Ovary (tissue), 9 donors: ENCODE data around the gene P2RY2. TPM values are rescaled to one million over a fixed set of nuclear protein-coding genes. Genes with fewer than 3 reads are reported as not detected.

Experiments used
- DNase-seq, 5 donors: peaks; one replicate each; pipeline ENCODE4 v3.0.0-alpha.2; 2019 to 2020
- H3K27ac ChIP-seq, 2 donors: fragments of 200-600 bp; one replicate each; pipeline versions ENCODE4 v1.5.1 to v1.8.0; 2019 to 2022
- H3K27me3 ChIP-seq: fragments of 200-600 bp; one replicate; pipeline ENCODE4 v1.8.0; 2022
- H3K36me3 ChIP-seq: fragments of 200-600 bp; sonication (generic); one replicate; pipeline ENCODE4 v1.5.1; 2019
- H3K4me1 ChIP-seq: one replicate; pipeline ENCODE4 v1.8.1; 2013; ENCODE audit warnings: mild to moderate bottlenecking, moderate library complexity; ENCODE audit not compliant: insufficient read depth
- H3K4me3 ChIP-seq: fragments of 200-600 bp; sonication (generic); one replicate; pipeline ENCODE4 v1.5.1; 2017
- H3K9me3 ChIP-seq, 2 donors: fragments of 200-600 bp in 1 of 2; sonication (generic) in 1 of 2; one replicate each; pipeline versions ENCODE4 v1.5.1 to v1.8.1; 2013 to 2019; ENCODE audit warnings: mild to moderate bottlenecking in 1 of 2, moderate library complexity in 1 of 2
- CTCF ChIP-seq, 3 donors: fragments of 450-650 bp in 2 of 3; fragments of 200-600 bp in 1 of 3; IDR thresholded peaks; one replicate each; pipeline versions ENCODE4 v1.5.1 to v1.8.0; 2016 to 2022; ENCODE audit warnings: antibody characterized with exemption in 3 of 3, mild to moderate bottlenecking in 1 of 3
- EP300 ChIP-seq: sonication (generic); formaldehyde crosslinking; IDR thresholded peaks from one replicate; pipeline ENCODE4 v1.6.1; 2017; ENCODE audit warnings: antibody characterized with exemption
- POLR2A ChIP-seq: fragments of 450-650 bp; IDR thresholded peaks from one replicate; pipeline ENCODE4 v1.6.1; 2017; ENCODE audit warnings: antibody characterized with exemption, mild to moderate bottlenecking, moderate library complexity
- WGBS, 3 donors: extraction: QIAGEN DNeasy Blood & Tissue Kit in 1 of 3; methylation state at CpG; one replicate each; pipeline versions ENCODE4 v1.1.5 to v1.1.7; 2013 to 2017; 5-methylcytosine and 5-hydroxymethylcytosine counted together
- intact Hi-C, 4 donors: fragments of 100-400 bp; cut with DNase I; formaldehyde crosslinking; loops; one replicate each; pipeline versions ENCODE4 v1.11.0 to v1.15.1; 2022 to 2023
- polyA plus RNA-seq, 2 donors: library from polyadenylated mRNA; stranded (reverse); fragments of 200-250 nt in 1 of 2; fragments of 350-450 nt in 1 of 2; fragmentation: Illumina TruSeq in 1 of 2; extraction: RNeasy Lipid Tissue Mini Kit (QIAGEN cat#74804) in 1 of 2; gene quantifications; one replicate each; pipeline ENCODE4 v1.2.3, GENCODE V29; 2013 to 2014
- total RNA-seq, 7 donors: library from RNA; depleted of rRNA in 2 of 7; stranded (reverse); fragments of >200 nt in 2 of 7; fragmentation: NEBNext Ultra II Directional in 3 of 7; extraction: Animal tissue kit (Norgen Biotek cat#: 25700) in 3 of 7; gene quantifications; one replicate each; pipeline versions ENCODE4 v1.1.0 to v1.2.4, GENCODE V29; 2016 to 2023
- donor health status: DM: no; HTN: no; CAD: no; lungs with moderate emphysema.
- donor health status: DM: no; HTN: no; CAD: no.
- donor health status: Bipolar disorder and iron deficiency.
- donor health status: DM: yes; HTN: yes; CAD: no.
- donor health status: DM: no; HTN: no; CAD: no.
- donor health status: DM: yes; HTN: yes; CAD: no.

P2RY2 gene
- total and polyA plus RNA-seq, 9 donors = 0.44 to 1.6 (median 1.0) TPM

- Histone ChIP-seq H3K27me3 (no peaks in the 10 kb centered on the region), H3K9me3 (no peaks in the 10 kb centered on the region), H3K4me3 (no peak overlapping the region), H3K36me3 (no peaks in the 10 kb centered on the region), H3K4me1 (no peaks in the 10 kb centered on the region), H3K27ac (no peak overlapping the region)
- WGBS, 3 donors = 86 to 91% (median 90%) methylated on average over 7 to 8 of the region's 8 CpGs
- intact Hi-C loops = no loop called here
- peak in 1 of 5 donors; percentile 23 for DNase-seq
- TF ChIP-seq POLR2A (no peak), EP300 (no peak), CTCF (IDR thresholded peaks at IDR 0.05) (no peak)
Measured at GRCh38 chr11:73204711-73205121, 13.4 kb upstream of the P2RY2 start.

DNA sequence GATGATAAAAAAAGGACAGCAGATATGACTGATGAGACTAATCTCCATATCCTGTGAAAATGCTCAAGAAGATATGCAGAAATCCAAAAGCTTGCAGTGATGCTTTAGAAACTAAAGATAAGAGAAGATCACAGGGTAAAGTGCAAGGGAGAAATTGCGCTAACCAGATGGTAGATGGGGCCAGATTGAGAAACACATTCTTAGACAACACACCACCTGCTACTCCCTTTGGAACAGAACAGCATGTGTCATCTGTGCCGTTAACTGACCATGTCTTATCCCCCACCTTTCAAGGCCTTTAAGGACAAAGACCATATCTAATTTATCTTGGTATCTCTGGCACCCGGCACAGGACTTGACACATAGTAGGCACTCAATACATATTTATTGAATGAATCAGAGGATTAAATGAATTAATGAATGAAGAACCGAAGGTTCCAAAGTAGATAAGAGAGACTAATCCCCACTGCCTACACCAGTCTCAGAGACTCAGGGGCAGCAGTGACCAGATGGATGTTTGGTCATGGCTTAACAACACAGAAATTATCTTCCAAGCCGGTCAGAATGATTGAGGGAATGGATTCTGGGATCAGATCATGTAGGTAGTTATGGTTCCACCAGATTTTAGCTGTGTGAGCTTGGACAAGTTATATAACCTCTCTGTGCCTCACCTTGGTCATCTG is 12.3 kb upstream of the P2RY2 start:
- intact Hi-C loops = no loop called here
- H3K9me3 ChIP-seq = no peaks in the 10 kb centered on the region

GRCh38 chr11:73206801-73207200 is 11.3 kb upstream of the P2RY2 start:
- no peaks in the 10 kb centered on the region for H3K27me3 ChIP-seq
- H3K9me3 ChIP-seq = no peaks in the 10 kb centered on the region
- no peak for DNase-seq
- no peak for TF ChIP-seq CTCF (IDR thresholded peaks at IDR 0.05)
- TF ChIP-seq POLR2A = no peak
- TF ChIP-seq EP300 = no peak
- 66 to 74% (median 68%) methylated on average over 2 of the region's 2 CpGs for WGBS, 3 donors
- H3K27ac ChIP-seq = no peak overlapping the region
- no peaks in the 10 kb centered on the region for H3K4me1 ChIP-seq
- no peaks in the 10 kb centered on the region for H3K36me3 ChIP-seq
- no peak overlapping the region for H3K4me3 ChIP-seq
- intact Hi-C loops = no loop called here

More for the DNA sequence above, 12.3 kb upstream of the P2RY2 start:
- 81 to 88% (median 84%) methylated on average over 5 of the region's 5 CpGs for WGBS, 3 donors
- DNase-seq = peak in 1 of 5 donors; percentile 5
- H3K4me1 ChIP-seq = no peaks in the 10 kb centered on the region
- H3K27ac ChIP-seq = no peak overlapping the region
- H3K27me3 ChIP-seq = no peaks in the 10 kb centered on the region
- no peaks in the 10 kb centered on the region for H3K36me3 ChIP-seq
- TF ChIP-seq CTCF (IDR thresholded peaks at IDR 0.05) (no peak), EP300 (no peak)
- H3K4me3 ChIP-seq = no peak overlapping the region

DNA sequence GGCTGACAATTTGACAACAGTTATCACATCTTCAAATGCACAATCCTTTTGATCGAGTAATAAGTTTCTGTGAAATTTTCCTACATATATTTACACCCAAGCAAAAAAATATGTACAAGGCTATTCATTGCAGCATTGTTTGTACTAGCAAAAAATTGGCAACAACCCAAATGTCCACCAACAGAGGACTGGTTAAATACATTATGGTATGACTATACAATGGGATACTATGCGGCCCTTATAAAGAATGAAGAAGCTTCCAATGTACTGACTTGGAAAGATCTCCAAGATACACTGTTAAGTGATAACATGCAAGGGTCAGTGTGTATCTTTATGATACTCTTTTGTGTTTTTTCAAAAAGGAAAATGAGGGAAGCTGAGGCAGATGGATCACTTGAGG is 8.2 kb upstream of the P2RY2 start:
- Histone ChIP-seq H3K9me3 (no peaks in the 10 kb centered on the region), H3K36me3 (no peaks in the 10 kb centered on the region), H3K27me3 (no peaks in the 10 kb centered on the region), H3K4me3 (no peak overlapping the region), H3K4me1 (peaks cover 2% of the 10 kb centered on the region), H3K27ac (no peak overlapping the region)
- intact Hi-C loops = no loop called here
- no peak for TF ChIP-seq EP300
- no peak for TF ChIP-seq POLR2A
- no peak for TF ChIP-seq CTCF (IDR thresholded peaks at IDR 0.05)
- WGBS, 3 donors = 92 to 97% (median 93%) methylated on average over 2 of the region's 2 CpGs
- no peak for DNase-seq
